A549 treated with AZD9567 at 1 μM for 4 hours (cell line): Measurements from ENCODE around the gene PALS2. TPM values are rescaled to one million over a fixed set of nuclear protein-coding genes. Genes with fewer than 3 reads are reported as not detected.

Source experiments
- total RNA-seq: library from RNA; stranded (reverse); fragments of 200-300 nt; extraction: Qiagen RNA extraction; gene quantifications from 5 replicates; pipeline ENCODE4 v1.2.3, GENCODE V29; 2022; ENCODE audit not compliant: insufficient read depth

Gene PALS2
- 19.1 to 31.5 TPM (median 20.0 TPM) in 5 replicates for total RNA-seq

GRCh38 chr7:24572997-24573553 is at the start of gene PALS2:
TSS of gene PALS2 (plus strand) at chr7:24573452. CDS start at chr7:24623668, 50,216 bp downstream.

Other genes starting within 250 kb of the PALS2 start
- 33.3 to 45.4 TPM (median 40.0 TPM) in 5 replicates for gene GSDME, start 184.0 kb downstream of the PALS2 start, total RNA-seq